ENCODE data around the gene ZNF146. TPM values are rescaled to one million over a fixed set of nuclear protein-coding genes. Genes with fewer than 3 reads are reported as not detected.
"Not testable (repeated sequence)": the region's sequence is repeated elsewhere in the genome, so short reads cannot be mapped to it uniquely, and the experiment has no call there.

Gene ZNF146
- 10 to 100 TPM; 40.3 to 72.9 (median 59.6) TPM for total RNA-seq

- Histone ChIP-seq H3K36me3 (peaks cover 0 to 22% (median 0%) of the 10 kb centered on the region in 3 donors), H3K27me3 (no peaks in the 10 kb centered on the region), H3K9me3 (no peaks in the 10 kb centered on the region), H3K4me3 (peak within 1 kb of the TSS; percentile 71 to 97 (median 80)), H3K27ac (peak within 1 kb of the TSS; percentile 88 to 98 (median 95)), H3K4me1 (peaks cover 7 to 41% (median 13%) of the 10 kb centered on the region in 3 donors)
- TF ChIP-seq POLR2A (IDR thresholded peaks at IDR 0.05), result peak in 3 of 4 donors; percentile 53 to 83 (median 62)
- TF ChIP-seq CTCF (IDR thresholded peaks at IDR 0.05), result peak in 4 of 6 experiments; percentile 19 to 42 (median 34)
- 0% methylated on average over 10 to 24 of the region's 73 CpGs for WGBS, 2 donors
- intact Hi-C loops (cut with DNase I), result no loop called here
- peak; percentile 92 for DNase-seq
Measured at GRCh38 chr19:36214386-36215275, at the start of gene ZNF146, which contains the start of gene ZNF565. Gene ZNF146, plus strand, starts transcription at chr19:36215106. Its CDS starts 21,335 bp downstream, at chr19:36236441. Gene ZNF565, minus strand, starts transcription at chr19:36214665. Its CDS starts 12,680 bp downstream, at chr19:36201985.

GRCh38 chr19:36169084-36169760 lies 45.7 kb upstream of the ZNF146 start:
- Histone ChIP-seq H3K4me1 (peaks cover 10 to 32% (median 15%) of the 10 kb centered on the region in 3 donors), H3K27me3 (no peaks in the 10 kb centered on the region), H3K4me3 (no peak overlapping the region), H3K9me3 (no peaks in the 10 kb centered on the region), H3K27ac (peak overlapping the region; percentile 38 to 85 (median 76)), H3K36me3 (peaks cover 0 to 29% (median 0%) of the 10 kb centered on the region in 3 donors)
- TF ChIP-seq CTCF (IDR thresholded peaks at IDR 0.05) (no peak), POLR2A (IDR thresholded peaks at IDR 0.05) (no peak)
- DNase-seq, result no peak
- intact Hi-C loops (cut with DNase I), result no loop called here
- 22 to 44% methylated on average over 9 of the region's 9 CpGs for WGBS, 2 donors

GRCh38 chr19:36172852-36173251 lies 42.1 kb upstream of the ZNF146 start:
- H3K4me3 ChIP-seq, result no peak overlapping the region
- no peak overlapping the region for H3K27ac ChIP-seq
- no peaks in the 10 kb centered on the region for H3K27me3 ChIP-seq
- peaks cover 10 to 26% (median 15%) of the 10 kb centered on the region in 3 donors for H3K4me1 ChIP-seq
- H3K36me3 ChIP-seq, result no peaks in the 10 kb centered on the region
- TF ChIP-seq POLR2A (IDR thresholded peaks at IDR 0.05) (no peak), CTCF (IDR thresholded peaks at IDR 0.05) (no peak)
- DNase-seq, result no peak
- intact Hi-C loops (cut with DNase I), result loop anchor here (5.0 kb wide), 1 partner anchor 51 kb away; no protein-coding TSS in a partner anchor
- 88% methylated on average over 5 of the region's 5 CpGs for WGBS, 2 donors
- no peaks in the 10 kb centered on the region for H3K9me3 ChIP-seq

GRCh38 chr19:36173846-36174245 lies 41.1 kb upstream of the ZNF146 start:
- not testable (repeated sequence) for H3K36me3 ChIP-seq, H3K9me3 ChIP-seq, H3K4me3 ChIP-seq, H3K27ac ChIP-seq, DNase-seq, H3K27me3 ChIP-seq
- WGBS, 2 donors, result 77 to 80% methylated on average over 7 to 8 of the region's 8 CpGs
- intact Hi-C loops (cut with DNase I), result loop anchor here (5.0 kb wide), 1 partner anchor 52 kb away; no protein-coding TSS in a partner anchor
- H3K4me1 ChIP-seq, result peaks cover 10 to 22% (median 12%) of the 10 kb centered on the region in 3 donors

- intact Hi-C loops (cut with DNase I), result not testable (repeated sequence)
Measured at GRCh38 chr19:36179077-36179476, 35.8 kb upstream of the ZNF146 start.

More at GRCh38 chr19:36179077-36179476, 35.8 kb upstream of the ZNF146 start:
- H3K4me3 ChIP-seq, H3K27me3 ChIP-seq, DNase-seq, H3K4me1 ChIP-seq, H3K9me3 ChIP-seq, H3K27ac ChIP-seq: not testable (repeated sequence)
- H3K36me3 ChIP-seq, result peaks cover 0 to 15% (median 5%) of the 10 kb centered on the region in 3 donors
- 49 to 73% methylated on average over 2 of the region's 2 CpGs for WGBS, 2 donors

All from esophagus squamous epithelium (tissue), 5 donors.